H7 (cell line): ENCODE measurements around the gene RAB7B. TPM values are rescaled to one million over a fixed set of nuclear protein-coding genes. Genes with fewer than 3 reads are reported as not detected.

Experiments used
- DNase-seq: peaks from one replicate; pipeline ENCODE4 v3.0.0; 2012
- H3K27me3 ChIP-seq: 2 replicates; pipeline ENCODE4 v1.6.0; 2011; ENCODE audit warnings: mild to moderate bottlenecking, low read length; ENCODE audit not compliant: control insufficient read depth, insufficient read depth
- H3K36me3 ChIP-seq: replicated peaks from 2 replicates; pipeline ENCODE4 v1.5.1; 2011; ENCODE audit warnings: low read length; ENCODE audit not compliant: control insufficient read depth, insufficient read depth
- H3K4me3 ChIP-seq: 2 replicates; pipeline ENCODE4 v1.5.1; 2011; ENCODE audit warnings: low read depth, mild to moderate bottlenecking, control low read depth, low read length, moderate library complexity; ENCODE audit not compliant: insufficient read depth
- total RNA-seq: library from RNA; depleted of rRNA; stranded (reverse); fragments of >200 nt; shearing (Covaris generic); gene quantifications from 2 replicates; pipeline ENCODE4 v1.2.3, GENCODE V29; 2014

The RAB7B gene
- total RNA-seq, 1 experiment from 2014 or later: not detected

DNA sequence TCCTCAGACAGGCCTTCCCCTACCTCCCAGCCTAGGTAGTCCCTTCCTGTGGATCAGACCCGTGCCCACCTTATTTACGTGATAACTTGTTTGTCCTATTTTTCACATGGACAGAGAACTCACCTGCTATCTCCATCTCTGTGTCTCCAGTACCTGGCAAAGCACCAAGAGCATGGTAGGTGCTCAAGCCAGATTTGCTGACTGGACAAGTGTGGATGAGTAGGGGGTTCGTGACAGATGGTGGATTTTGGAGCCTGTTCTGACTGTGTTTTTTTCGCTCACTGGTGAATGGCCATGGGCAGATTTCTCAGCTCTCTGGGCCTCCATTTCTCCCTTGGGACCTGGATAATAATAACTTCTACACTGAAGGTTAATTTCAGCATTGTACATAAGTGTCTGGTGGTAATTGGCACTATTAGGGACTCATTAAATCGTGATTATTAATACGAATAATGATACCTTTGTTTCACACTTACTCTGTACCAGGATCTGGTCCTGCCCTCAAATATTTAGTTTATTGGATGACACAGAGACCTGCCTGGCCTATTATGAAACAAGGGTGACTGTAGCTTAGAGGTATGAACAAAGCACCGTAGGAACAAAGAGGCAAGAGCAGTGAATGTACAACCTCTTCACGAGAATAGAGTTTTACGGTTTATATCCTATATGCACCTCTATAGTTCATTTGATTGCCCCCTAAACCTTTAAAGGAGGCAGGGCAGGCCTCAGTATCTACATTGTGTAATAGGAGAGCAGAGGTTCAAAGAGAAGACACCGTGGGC is 35.5 kb downstream of the RAB7B start:
- H3K27me3 ChIP-seq: no peaks in the 10 kb centered on the region; the same call in 1 of the 2 replicates
- no peak for DNase-seq
- H3K36me3 ChIP-seq: no peaks in the 10 kb centered on the region
- H3K4me3 ChIP-seq: no peak overlapping the region

- DNase-seq: peak; percentile 57
- H3K4me3 ChIP-seq: no peak overlapping the region
- no peaks in the 10 kb centered on the region; the same call in 1 of the 2 replicates for H3K27me3 ChIP-seq
- no peaks in the 10 kb centered on the region for H3K36me3 ChIP-seq
Measured at GRCh38 chr1:205965036-205965884, 37.9 kb downstream of the RAB7B start.

DNA sequence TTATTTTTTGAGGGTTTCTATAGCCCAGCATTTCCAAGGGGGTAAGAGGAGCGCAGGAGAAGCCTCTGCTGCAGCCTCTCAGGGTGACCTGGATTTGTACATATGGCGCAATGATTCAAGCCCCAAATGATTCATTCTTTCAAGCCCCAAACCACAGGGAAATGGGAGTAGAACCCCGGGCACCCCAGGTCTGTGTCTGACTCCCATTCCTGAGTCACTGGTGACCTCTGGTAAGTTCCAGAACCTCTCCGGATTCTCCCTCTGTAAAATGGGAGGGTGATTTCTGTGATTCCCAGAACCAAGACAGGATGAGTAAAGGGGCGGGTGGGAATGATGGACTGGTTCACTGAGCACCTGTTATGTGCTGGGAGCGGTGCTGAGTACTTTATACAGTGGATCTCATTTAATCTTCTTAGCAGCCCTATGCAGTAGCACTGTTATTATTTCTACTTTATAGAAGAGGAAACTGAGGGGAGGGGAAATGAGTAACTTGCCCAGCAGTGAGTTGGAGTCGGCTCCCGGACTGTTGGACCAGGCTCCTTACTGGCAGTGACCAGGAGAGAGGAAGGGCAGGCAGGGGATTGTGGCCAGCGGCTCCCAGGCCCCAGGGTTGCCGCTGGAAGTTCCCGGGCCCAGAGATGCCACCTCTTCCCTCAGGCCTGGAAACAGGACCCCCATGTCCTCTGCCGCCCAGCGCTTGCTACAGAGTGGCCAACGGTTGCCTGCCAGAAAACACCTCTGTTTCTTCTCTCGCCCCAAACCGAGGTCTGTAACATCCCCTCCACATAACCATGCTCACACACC is 39.6 kb downstream of the RAB7B start:
- Histone ChIP-seq H3K4me3 (no peak overlapping the region), H3K36me3 (no peaks in the 10 kb centered on the region), H3K27me3 (no peaks in the 10 kb centered on the region; the same call in 1 of the 2 replicates)
- DNase-seq: no peak

GRCh38 chr1:205962821-205963221 is 40.4 kb downstream of the RAB7B start:
- H3K4me3 ChIP-seq: no peak overlapping the region
- H3K27me3 ChIP-seq: no peaks in the 10 kb centered on the region
- no peaks in the 10 kb centered on the region for H3K36me3 ChIP-seq
- DNase-seq: no peak

DNA sequence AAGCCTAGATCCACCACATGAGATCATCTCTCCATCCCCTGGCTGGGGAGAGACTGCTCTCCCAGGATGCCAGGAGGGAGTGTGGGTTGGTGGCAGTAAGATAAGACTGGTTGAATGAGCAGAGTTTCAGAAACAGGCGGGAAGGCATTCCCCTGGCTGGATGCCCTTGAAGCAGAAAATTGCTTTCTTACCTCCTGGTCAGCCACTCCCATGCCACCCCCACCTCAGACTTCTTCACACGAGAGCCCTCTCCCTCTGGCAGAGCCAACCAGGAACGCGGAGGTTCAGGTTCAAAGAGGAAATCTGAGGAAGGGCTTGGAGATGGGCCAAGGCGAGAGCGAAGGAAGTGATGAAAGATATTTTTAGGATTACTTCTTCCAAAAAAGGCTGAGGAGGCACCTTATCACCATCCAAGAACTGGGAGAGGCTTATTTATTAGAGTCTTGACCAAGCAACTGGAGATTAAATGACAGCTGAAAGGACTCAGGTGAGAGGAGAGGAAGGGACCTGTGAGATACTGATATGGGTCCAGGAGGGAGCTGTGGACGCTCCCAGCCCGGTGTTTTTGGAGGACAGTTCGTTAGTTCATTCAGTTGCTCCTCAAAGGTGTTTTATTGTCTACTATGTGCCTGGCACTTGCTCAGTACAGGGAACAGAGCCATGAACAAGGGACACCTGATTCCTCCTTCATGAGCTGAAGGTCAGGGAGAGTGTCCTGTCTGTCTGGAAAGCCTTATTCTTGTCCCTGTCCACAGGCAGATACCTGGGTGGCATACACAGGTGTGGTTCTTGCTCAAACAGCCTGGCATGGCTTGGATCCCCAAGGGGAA is 41.0 kb downstream of the RAB7B start:
- no peaks in the 10 kb centered on the region for H3K27me3 ChIP-seq
- no peaks in the 10 kb centered on the region for H3K36me3 ChIP-seq
- H3K4me3 ChIP-seq: no peak overlapping the region
- no peak for DNase-seq

DNA sequence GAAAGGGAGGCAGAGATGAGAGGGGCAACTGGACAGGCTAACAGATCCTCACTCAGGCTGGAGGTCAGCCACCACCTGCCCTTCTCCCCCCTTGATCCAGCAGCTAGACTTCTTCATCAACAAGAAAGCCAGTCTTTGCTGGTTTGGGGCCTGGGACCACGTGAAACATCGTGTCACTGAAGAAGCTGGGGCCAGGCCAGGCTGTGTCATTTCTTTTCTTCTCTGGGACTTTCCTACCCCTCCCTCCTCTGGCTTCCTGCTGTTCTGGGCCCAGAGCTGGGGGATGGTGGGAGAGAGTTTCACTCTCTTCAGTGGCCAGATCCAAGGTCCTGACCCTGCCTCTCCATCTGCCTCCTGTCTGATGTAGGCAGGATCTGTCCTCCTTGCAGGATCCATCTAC is 41.8 kb downstream of the RAB7B start:
- Histone ChIP-seq H3K36me3 (no peaks in the 10 kb centered on the region), H3K4me3 (no peak overlapping the region), H3K27me3 (no peaks in the 10 kb centered on the region)
- DNase-seq: no peak

DNA sequence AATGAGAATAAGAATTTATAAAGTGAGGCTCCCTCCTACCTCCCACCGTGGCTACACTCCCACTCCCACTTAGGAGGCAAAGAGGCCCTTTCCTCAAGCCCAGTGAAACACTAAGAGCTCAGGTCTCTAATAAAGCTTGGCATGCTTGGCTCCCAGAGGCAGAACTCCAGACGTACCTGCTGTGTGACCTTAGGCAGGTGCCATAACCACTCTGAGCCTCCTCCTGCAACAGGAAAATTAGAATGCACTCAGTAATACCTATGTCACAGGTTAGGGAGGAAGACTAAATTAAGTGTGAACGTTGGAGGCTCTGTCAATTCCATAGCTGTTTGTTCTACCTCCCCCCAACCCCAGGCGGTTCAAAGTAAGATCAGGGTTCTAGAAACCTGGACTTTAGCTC is 43.4 kb downstream of the RAB7B start:
- no peak for DNase-seq

GRCh38 chr1:205955499-205955898 is 47.7 kb downstream of the RAB7B start:
- no peaks in the 10 kb centered on the region for H3K27me3 ChIP-seq
- H3K36me3 ChIP-seq: no peaks in the 10 kb centered on the region
- H3K4me3 ChIP-seq: no peak overlapping the region
- no peak for DNase-seq

More for the DNA sequence above, 43.4 kb downstream of the RAB7B start:
- H3K36me3 ChIP-seq: no peaks in the 10 kb centered on the region
- H3K4me3 ChIP-seq: no peak overlapping the region
- no peaks in the 10 kb centered on the region for H3K27me3 ChIP-seq

GRCh38 chr1:205954819-205955404 is 48.3 kb downstream of the RAB7B start:
- Histone ChIP-seq H3K4me3 (no peak overlapping the region), H3K27me3 (no peaks in the 10 kb centered on the region; the same call in 1 of the 2 replicates), H3K36me3 (no peaks in the 10 kb centered on the region)
- no peak for DNase-seq

- H3K27me3 ChIP-seq: no peaks in the 10 kb centered on the region; the same call in 1 of the 2 replicates
- H3K36me3 ChIP-seq: no peaks in the 10 kb centered on the region
- H3K4me3 ChIP-seq: no peak overlapping the region
Measured at GRCh38 chr1:205951746-205952145, 51.4 kb downstream of the RAB7B start.

GRCh38 chr1:205950826-205951549 is 52.2 kb downstream of the RAB7B start:
- DNase-seq: no peak
- Histone ChIP-seq H3K36me3 (no peaks in the 10 kb centered on the region), H3K27me3 (no peaks in the 10 kb centered on the region; the same call in 1 of the 2 replicates), H3K4me3 (no peak overlapping the region)

More at GRCh38 chr1:205951746-205952145, 51.4 kb downstream of the RAB7B start:
- no peak for DNase-seq

DNA sequence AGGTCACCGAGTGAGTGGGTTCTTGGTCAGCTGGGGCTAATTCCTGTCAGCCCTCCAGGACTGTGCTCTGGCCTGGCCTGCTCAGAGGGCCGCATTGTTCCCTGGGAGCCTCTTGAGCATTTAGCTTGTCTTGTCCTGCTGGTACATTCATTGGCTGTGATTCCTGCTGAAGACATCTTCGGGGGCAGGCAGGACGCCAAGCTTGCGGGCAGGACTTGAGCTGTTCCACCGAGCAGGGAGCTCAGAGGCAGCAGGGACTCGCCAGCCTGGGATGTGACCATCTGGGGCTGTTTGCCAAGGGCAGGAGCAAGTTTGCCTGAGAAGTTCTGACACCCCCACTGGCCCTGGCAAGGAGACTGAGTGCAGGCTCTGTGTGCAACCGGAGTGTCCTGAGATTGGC is 52.9 kb downstream of the RAB7B start:
- no peaks in the 10 kb centered on the region; the same call in 1 of the 2 replicates for H3K27me3 ChIP-seq
- H3K4me3 ChIP-seq: no peak overlapping the region
- no peaks in the 10 kb centered on the region for H3K36me3 ChIP-seq
- no peak for DNase-seq

DNA sequence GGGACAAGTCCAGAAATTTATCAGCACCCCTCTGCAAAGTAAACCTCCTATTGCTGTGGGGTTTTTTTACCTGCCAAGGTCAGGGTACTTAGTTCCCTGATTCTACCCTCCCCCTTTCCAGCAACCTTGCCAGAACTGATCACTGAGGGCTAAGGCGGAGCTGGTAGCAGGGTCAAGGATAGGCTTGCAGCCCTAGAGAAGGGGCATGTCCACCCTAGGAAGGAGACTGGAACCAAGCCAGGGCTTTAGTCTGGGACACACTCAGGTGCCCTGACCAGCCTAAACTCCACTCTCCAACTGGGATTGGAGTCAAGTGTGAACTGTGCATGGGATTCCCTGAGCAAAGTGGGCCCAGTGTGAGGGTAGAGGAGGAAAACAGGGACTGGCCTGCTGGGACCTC is 53.4 kb downstream of the RAB7B start:
- H3K27me3 ChIP-seq: no peaks in the 10 kb centered on the region; the same call in 1 of the 2 replicates
- H3K4me3 ChIP-seq: no peak overlapping the region
- H3K36me3 ChIP-seq: no peaks in the 10 kb centered on the region
- DNase-seq: no peak
